Measurements from ENCODE around the gene AGPAT3.

The AGPAT3 gene

DNA sequence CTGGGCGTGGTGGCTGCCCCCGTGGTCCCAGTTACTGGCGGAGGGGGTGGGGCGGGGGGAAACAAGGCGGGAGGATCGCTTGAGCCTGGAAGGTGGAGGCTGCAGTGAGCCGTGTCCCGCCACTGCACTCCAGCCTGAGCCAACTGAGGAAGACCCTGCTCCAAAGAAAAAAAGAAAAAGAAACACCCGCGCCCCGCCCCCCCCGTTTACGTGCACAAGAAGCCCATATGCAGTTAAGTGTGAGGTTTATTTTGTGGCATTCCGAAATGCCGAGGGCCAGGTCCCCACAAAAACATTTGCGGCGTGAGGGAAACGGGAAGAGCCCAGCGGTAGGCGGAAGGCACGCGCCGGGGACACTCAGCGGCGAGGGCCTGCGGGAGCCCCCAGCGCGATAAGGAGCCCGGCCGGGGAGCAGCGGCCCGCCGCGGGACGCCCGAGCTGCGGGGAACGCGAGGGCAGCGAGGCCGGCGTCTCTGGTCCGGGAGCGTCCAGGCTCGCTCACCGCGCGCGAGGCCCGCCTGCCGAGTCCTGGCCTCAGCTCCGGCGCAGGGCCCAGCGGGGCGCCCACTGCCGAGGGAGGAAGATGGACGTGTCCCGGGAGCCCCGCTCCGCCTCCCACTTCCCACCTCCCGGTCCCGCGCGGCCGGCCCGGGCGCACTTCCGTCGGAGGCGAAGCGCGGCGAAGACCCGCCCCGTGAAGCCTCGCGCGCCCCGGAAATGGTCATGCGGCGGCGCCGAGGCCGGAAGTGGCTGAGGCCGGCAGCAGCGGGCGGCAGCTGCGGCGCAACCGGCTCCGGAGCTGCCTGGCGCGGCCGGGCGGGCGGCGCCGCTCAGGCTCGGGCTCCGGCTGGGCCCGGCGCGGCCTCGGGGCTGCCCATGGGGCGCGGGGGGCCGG, 146.8 kb downstream of the AGPAT3 start, which contains the start of gene TRAPPC10:
TSS of gene TRAPPC10 (plus strand) at position 731 of the 895 bp plus-strand sequence. CDS start 185 bp downstream, outside the sequence.
- in situ Hi-C loops (cut with MboI; ENCODE audit: low sequenced_read_pairs) = no loop called here

- in situ Hi-C loops (cut with MboI; ENCODE audit: low sequenced_read_pairs) = no loop called here
Measured at GRCh38 chr21:44012474-44013379, 147.7 kb downstream of the AGPAT3 start.

- in situ Hi-C loops (cut with MboI; ENCODE audit: low sequenced_read_pairs) = no loop called here
Measured at GRCh38 chr21:44013380-44014088, 148.5 kb downstream of the AGPAT3 start.

GRCh38 chr21:44017601-44018000, 152.6 kb downstream of the AGPAT3 start:
- in situ Hi-C loops (cut with MboI; ENCODE audit: low sequenced_read_pairs) = no loop called here

GRCh38 chr21:44018127-44018526, 153.1 kb downstream of the AGPAT3 start:
- in situ Hi-C loops (cut with MboI; ENCODE audit: low sequenced_read_pairs) = no loop called here

GRCh38 chr21:44018813-44019567, 154.0 kb downstream of the AGPAT3 start:
- in situ Hi-C loops (cut with MboI; ENCODE audit: low sequenced_read_pairs) = no loop called here

GRCh38 chr21:44019568-44019958, 154.5 kb downstream of the AGPAT3 start:
- in situ Hi-C loops (cut with MboI; ENCODE audit: low sequenced_read_pairs) = no loop called here

- in situ Hi-C loops (cut with MboI; ENCODE audit: low sequenced_read_pairs) = no loop called here
Measured at GRCh38 chr21:44020551-44020950, 155.5 kb downstream of the AGPAT3 start.

DNA sequence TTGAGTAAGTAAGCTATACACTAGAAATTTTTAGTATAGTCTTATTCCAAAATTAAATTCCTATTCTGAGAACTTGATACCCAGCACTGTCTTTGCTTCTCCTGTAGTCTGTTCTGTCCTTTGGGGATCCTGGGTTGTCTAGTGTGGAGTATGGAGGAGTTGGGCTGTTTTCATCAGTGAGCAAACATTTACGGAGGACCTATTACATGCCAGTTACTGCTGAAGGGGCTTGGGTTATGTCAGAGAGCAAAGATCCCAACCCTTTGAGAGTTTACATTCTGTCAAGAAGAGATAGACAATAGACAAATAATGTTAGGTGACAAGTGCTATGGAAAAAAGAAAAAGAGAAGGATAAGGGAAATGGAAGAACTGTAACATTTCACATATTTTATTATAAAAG, 156.0 kb downstream of the AGPAT3 start:
- in situ Hi-C loops (cut with MboI; ENCODE audit: low sequenced_read_pairs) = no loop called here

GRCh38 chr21:44024257-44024656, 159.2 kb downstream of the AGPAT3 start:
- in situ Hi-C loops (cut with MboI; ENCODE audit: low sequenced_read_pairs) = no loop called here

DNA sequence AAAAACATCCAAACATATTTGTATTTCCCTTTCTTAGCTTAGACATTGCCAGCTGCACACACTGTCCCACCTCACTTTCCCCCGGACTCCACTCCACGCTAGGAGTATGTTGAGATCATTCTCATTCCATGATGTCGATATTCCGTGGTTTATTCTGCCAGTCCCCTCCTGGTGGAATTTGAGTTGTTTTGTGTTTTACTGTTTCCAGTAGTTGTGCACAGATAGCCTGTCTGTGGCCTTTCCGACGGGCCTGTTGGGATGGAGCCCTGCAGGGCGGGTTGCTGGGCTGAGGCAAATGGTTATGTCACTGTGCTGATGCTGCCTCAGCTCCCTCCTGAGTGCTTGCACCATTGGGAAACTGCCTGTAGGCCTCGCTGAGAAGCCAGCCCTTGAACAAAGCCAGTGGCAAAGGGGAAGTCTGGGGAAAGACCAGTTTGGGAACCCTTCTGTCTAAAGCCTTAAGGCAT, 159.9 kb downstream of the AGPAT3 start:
- in situ Hi-C loops (cut with MboI; ENCODE audit: low sequenced_read_pairs) = no loop called here

GRCh38 chr21:44027607-44028286, 162.7 kb downstream of the AGPAT3 start:
- in situ Hi-C loops (cut with MboI; ENCODE audit: low sequenced_read_pairs) = no loop called here

- in situ Hi-C loops (cut with MboI; ENCODE audit: low sequenced_read_pairs) = no loop called here
Measured at GRCh38 chr21:44028287-44028659, 163.2 kb downstream of the AGPAT3 start.

DNA sequence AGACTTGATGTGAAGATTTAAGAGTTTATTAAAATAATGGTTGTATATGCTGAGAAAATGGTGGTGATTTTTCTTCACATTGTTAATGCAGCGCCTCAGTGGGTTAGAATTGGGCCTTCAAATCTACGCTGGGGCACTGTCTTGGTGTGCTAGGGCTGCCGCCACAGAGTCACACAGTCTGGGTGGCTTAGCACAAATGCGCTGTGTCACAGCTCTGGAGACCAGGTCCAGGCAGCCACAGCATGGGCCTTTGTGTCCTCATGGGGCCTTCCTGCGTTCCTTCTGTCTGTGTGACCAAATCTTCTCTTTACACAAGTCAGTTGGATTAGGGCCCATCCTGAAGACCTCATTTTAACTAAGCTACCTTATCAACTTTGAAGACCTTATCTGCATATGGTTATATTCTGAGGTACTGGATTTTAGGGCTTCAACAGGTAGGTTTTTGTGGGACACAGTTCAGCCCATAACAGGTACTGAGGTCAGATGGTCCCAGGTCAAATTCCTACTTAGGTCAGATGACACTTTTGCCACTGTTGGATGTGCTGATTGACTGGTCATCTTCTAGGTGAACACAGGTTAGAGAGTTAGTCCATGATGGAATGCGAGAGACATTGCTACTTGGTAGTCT, 164.6 kb downstream of the AGPAT3 start:
- in situ Hi-C loops (cut with MboI; ENCODE audit: low sequenced_read_pairs) = no loop called here

GRCh38 chr21:44035244-44035643, 170.2 kb downstream of the AGPAT3 start:
- in situ Hi-C loops (cut with MboI; ENCODE audit: low sequenced_read_pairs) = no loop called here

Data from hTERT RPE-1 (cell line).